Panc1 (cell line): Measurements from ENCODE around the gene SPATA33. TPM values are rescaled to one million over a fixed set of nuclear protein-coding genes. Genes with fewer than 3 reads are reported as not detected.

Experiments used
- ATAC-seq: fragments of 200-7000 bp; cut with Tn5 transposase; 2 replicates; pipeline ENCODE4 v1.9.1; 2020; ENCODE audit warnings: mild to moderate bottlenecking, moderate library complexity
- BruUV-seq: library from RNA; stranded (reverse); fragments of 400-500 nt; replicated peaks from 2 replicates; lab custom pipeline; 2021; lab: Mats Ljungman, UMichigan
- CTCF ChIA-PET: fragments of 300-600 bp; sonication (Branson Sonifier 250); formaldehyde crosslinking; loops from one replicate; lab custom pipeline; 2022; ENCODE audit warnings: antibody characterized with exemption; lab: Charles Lee
- POLR2A ChIA-PET: fragments of 300-600 bp; sonication (Branson Sonifier 250); formaldehyde crosslinking; loops from one replicate; lab custom pipeline; 2022; ENCODE audit warnings: antibody characterized with exemption; lab: Charles Lee
- DNase-seq: peaks from one replicate; pipeline ENCODE4 v3.0.0-alpha.2; 2010; ENCODE audit warnings: low read depth, low spot score
- H3K27ac ChIP-seq: 2 replicates; pipeline ENCODE4 v1.5.1; 2011; ENCODE audit warnings: mild to moderate bottlenecking, low read length, inconsistent platforms
- H3K27me3 ChIP-seq: fragments of 200-500 bp; sonication (Bioruptor generic); 2 replicates; pipeline ENCODE4 v1.6.0; 2014; ENCODE audit warnings: low read length, inconsistent platforms; ENCODE audit not compliant: control insufficient read depth, insufficient read depth
- H3K36me3 ChIP-seq: fragments of 200-500 bp; sonication (Bioruptor generic); 2 replicates; pipeline ENCODE4 v1.5.1; 2014; ENCODE audit warnings: inconsistent platforms, mild to moderate bottlenecking, low read length, moderate library complexity; ENCODE audit not compliant: control insufficient read depth, insufficient read depth
- H3K4me1 ChIP-seq: 2 replicates; pipeline ENCODE4 v1.5.1; 2011; ENCODE audit warnings: inconsistent platforms, mild to moderate bottlenecking, low read length, moderate library complexity; ENCODE audit not compliant: control insufficient read depth, insufficient read depth
- H3K4me3 ChIP-seq, 2 experiments: 2 replicates each; pipeline ENCODE4 v1.5.1; 2011 to 2012; ENCODE audit warnings: low read depth in 2 of 2, low read length in 2 of 2, mild to moderate bottlenecking in 2 of 2, inconsistent platforms in 1 of 2, moderate library complexity in 1 of 2
- H3K9me3 ChIP-seq: fragments of 200-500 bp; sonication (Bioruptor generic); 2 replicates; pipeline ENCODE4 v1.5.1; 2014; ENCODE audit warnings: low read depth, mild to moderate bottlenecking, inconsistent platforms, low read length, moderate library complexity; ENCODE audit not compliant: control insufficient read depth, insufficient read depth
- CTCF ChIP-seq: fragments of 450-650 bp; IDR thresholded peaks from 2 replicates; pipeline ENCODE4 v1.5.1; 2017; ENCODE audit warnings: mild to moderate bottlenecking
- POLR2AphosphoS5 ChIP-seq: IDR thresholded peaks from 2 replicates; pipeline ENCODE4 v1.6.1; 2012; ENCODE audit warnings: mild to moderate bottlenecking, low read depth, low read length, moderate library complexity
- REST ChIP-seq, 2 experiments: IDR thresholded peaks; 2 replicates each; pipeline ENCODE4 v1.6.1; 2011 to 2012; ENCODE audit warnings: low read depth in 2 of 2, control low read depth in 1 of 2, low read length in 1 of 2, mild to moderate bottlenecking in 1 of 2, moderate library complexity in 1 of 2; ENCODE audit not compliant: insufficient read depth in 1 of 2
- SIN3A ChIP-seq: IDR thresholded peaks from 2 replicates; pipeline ENCODE4 v1.6.1; 2012; ENCODE audit warnings: low read depth, mild to moderate bottlenecking, low read length, moderate library complexity, borderline replicate concordance; ENCODE audit not compliant: insufficient read depth
- TCF7L2 ChIP-seq: IDR thresholded peaks from 2 replicates; pipeline ENCODE4 v1.6.1; 2011; ENCODE audit warnings: mild to moderate bottlenecking, low read depth, low read length, inconsistent platforms
- in situ Hi-C: cut with HindIII; loops from 2 replicates; pipeline ENCODE4 v1.10.0; 2016; ENCODE audit warnings: low sequenced_read_pairs, low pct_unique_long_range_greater_than_20kb
- intact Hi-C: fragments of 100-400 bp; cut with micrococcal nuclease; formaldehyde crosslinking; loops from one replicate; pipeline ENCODE4 v1.10.0; 2022; ENCODE audit not compliant: unreplicated experiment
- total RNA-seq: library from RNA; stranded (reverse); gene quantifications from one replicate; pipeline ENCODE4 v1.2.1, GENCODE V29; 2021; ENCODE audit not compliant: unreplicated experiment

SPATA33 gene
- total RNA-seq, 1 experiment from 2014 or later: 18.3 TPM

- in situ Hi-C loops: no loop called here
- H3K36me3 ChIP-seq: no peaks in the 10 kb centered on the region
- no peaks in the 10 kb centered on the region for H3K9me3 ChIP-seq
- TF ChIP-seq POLR2AphosphoS5 (no peak), REST (IDR thresholded peaks at IDR 0.05; ENCODE audit: insufficient read depth in 1 of 2, low read depth in 2 of 2, low read length in 1 of 2) (no peak), TCF7L2 (no peak)
- no TSS peak for BruUV-seq
- H3K27me3 ChIP-seq: no peaks in the 10 kb centered on the region
- ATAC-seq (peak; percentile 43; the same call in 1 of the 2 replicates), DNase-seq (no peak)
- H3K4me3 ChIP-seq: no peak overlapping the region
- H3K4me1 ChIP-seq: peaks cover 6% of the 10 kb centered on the region; the same call in 1 of the 2 replicates
- POLR2A ChIA-PET: no interaction called here
- intact Hi-C loops: no loop called here
- CTCF ChIA-PET: no interaction called here
- H3K27ac ChIP-seq: no peak overlapping the region
These were observed 39.3 kb upstream of the SPATA33 start for GRCh38 chr16:89618109-89618998.

- H3K36me3 ChIP-seq: no peaks in the 10 kb centered on the region
- H3K4me3 ChIP-seq: no peak overlapping the region
- DNase-seq: no peak
- intact Hi-C loops: no loop called here
- ATAC-seq: no peak
- CTCF ChIA-PET: no interaction called here
- no peak for TF ChIP-seq POLR2AphosphoS5
- no peak for TF ChIP-seq TCF7L2
- no peak for TF ChIP-seq SIN3A
- TF ChIP-seq CTCF: no peak
- TF ChIP-seq REST (IDR thresholded peaks at IDR 0.05; ENCODE audit: insufficient read depth in 1 of 2, low read depth in 2 of 2, low read length in 1 of 2): no peak
- POLR2A ChIA-PET: no interaction called here
- H3K27me3 ChIP-seq: no peaks in the 10 kb centered on the region
- no peak overlapping the region for H3K27ac ChIP-seq
- in situ Hi-C loops: no loop called here
- no peaks in the 10 kb centered on the region for H3K9me3 ChIP-seq
- H3K4me1 ChIP-seq: peaks cover 6% of the 10 kb centered on the region; the same call in 1 of the 2 replicates
- no TSS peak for BruUV-seq
These were observed 37.8 kb upstream of the SPATA33 start for GRCh38 chr16:89619840-89620239.
